ENCODE measurements around the gene SOAT1. TPM values are rescaled to one million over a fixed set of nuclear protein-coding genes. Genes with fewer than 3 reads are reported as not detected.

Gene SOAT1
- 28.1 and 44.8 TPM in 2 replicates for total RNA-seq

GRCh38 chr1:179293340-179294327 is at the start of gene SOAT1:
Gene SOAT1, plus strand, starts transcription at chr1:179293797. Its CDS starts 8,888 bp downstream, at chr1:179302685.

DNA sequence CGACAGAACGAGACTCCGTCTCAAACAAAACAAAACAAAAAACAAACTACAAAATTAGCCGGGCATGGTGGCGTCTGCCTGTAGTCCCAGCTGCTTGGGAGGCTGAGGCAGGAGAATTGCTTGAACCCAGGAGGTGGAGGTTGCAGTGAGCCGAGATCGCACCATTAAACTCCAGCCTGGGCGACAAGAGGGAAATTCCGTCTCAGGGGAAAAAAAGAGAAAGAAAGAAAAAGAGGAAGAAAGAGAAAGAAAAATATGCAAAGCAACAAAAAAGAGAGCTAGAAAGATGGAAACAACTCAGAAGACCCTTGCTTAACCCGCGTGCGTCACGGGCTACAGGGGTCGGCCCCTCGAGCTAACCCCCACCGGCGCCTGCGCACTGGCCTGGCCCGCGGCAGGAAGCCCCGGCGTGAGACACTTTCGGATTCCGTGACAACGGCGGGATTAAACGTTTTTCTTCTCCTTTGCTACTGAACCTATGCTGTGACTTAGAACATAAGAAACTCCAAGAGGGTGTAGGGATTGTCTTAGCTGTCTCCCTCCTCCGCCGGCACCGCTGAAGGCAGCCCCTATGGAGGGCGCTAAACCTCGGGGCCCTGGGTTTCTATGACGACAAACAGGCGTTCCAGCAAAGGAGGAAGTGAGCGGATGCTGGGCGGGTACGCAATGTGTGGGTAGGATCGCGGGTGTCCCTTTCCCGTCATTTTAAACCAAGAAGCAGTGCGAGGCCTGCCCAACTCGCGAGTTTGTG is 71.9 kb downstream of the SOAT1 start, which contains the start of gene AXDND1:
TSS of gene AXDND1 (plus strand) at position 630 of the 751 bp plus-strand sequence. CDS start 539 bp downstream, outside the sequence.

Small RNAs within 50 kb of the gene (small RNA-seq; reads per million reads assigned to genes)
- not detected for gene AL512326.2

Other genes with a start within 250 kb of the SOAT1 start
- gene TOR3A, start 211.7 kb upstream of the SOAT1 start, total RNA-seq, result 34.7 and 35.1 TPM in 2 replicates
- 176 and 182 TPM in 2 replicates for gene ABL2, start 64.1 kb upstream of the SOAT1 start, total RNA-seq
- 0.13 TPM in 1 of 2 replicates, not detected in the other for gene AXDND1, start 72.2 kb downstream of the SOAT1 start, total RNA-seq